CD4-positive, alpha-beta T cell (primary cell): ENCODE results near the gene CABP2. TPM values are rescaled to one million over a fixed set of nuclear protein-coding genes. Genes with fewer than 3 reads are reported as not detected.

Experiments used
- ATAC-seq: fragments of 200-7000 bp; cut with Tn5 transposase; one replicate; pipeline ENCODE4 v1.10.0; 2022; ENCODE audit warnings: mild to moderate bottlenecking; ENCODE audit not compliant: poor library complexity
- CTCF ChIA-PET: fragments of 350-600 bp; sonication (Branson Sonifier 250); formaldehyde crosslinking; loops from one replicate; lab custom pipeline; 2021; ENCODE audit warnings: antibody characterized with exemption, inconsistent platforms; lab: Charles Lee
- POLR2A ChIA-PET: fragments of 350-600 bp; sonication (Branson Sonifier 250); formaldehyde crosslinking; loops from one replicate; lab custom pipeline; 2021; ENCODE audit warnings: antibody characterized with exemption, inconsistent platforms; lab: Charles Lee
- DNase-seq, 14 experiments: peaks; one replicate each; pipeline ENCODE4 v3.0.0-alpha.2; 2013 to 2020; ENCODE audit warnings: mixed read lengths in 2 of 14
- H3K27ac ChIP-seq, 2 donors: one replicate each; pipeline versions ENCODE4 v1.5.1 to v1.7.0; 2013; ENCODE audit warnings: low read length in 2 of 2, low read depth in 1 of 2, mild to moderate bottlenecking in 1 of 2
- H3K27me3 ChIP-seq, 2 experiments: 1 replicate in 1 of 2; 2 replicates in 1 of 2; pipeline versions ENCODE4 v1.6.1 to v1.7.0; 2013; ENCODE audit warnings: low read length in 2 of 2, control low read depth in 1 of 2, mild to moderate bottlenecking in 1 of 2, moderate library complexity in 1 of 2; ENCODE audit not compliant: insufficient read depth in 2 of 2, control insufficient read depth in 1 of 2
- H3K36me3 ChIP-seq: one replicate; pipeline ENCODE4 v1.6.1; 2013; ENCODE audit warnings: low read length, control low read depth; ENCODE audit not compliant: insufficient read depth
- H3K4me1 ChIP-seq: one replicate; pipeline ENCODE4 v1.6.1; 2013; ENCODE audit warnings: low read length, control low read depth; ENCODE audit not compliant: insufficient read depth
- H3K4me3 ChIP-seq: one replicate; pipeline ENCODE4 v1.5.1; 2013; ENCODE audit warnings: mild to moderate bottlenecking, low read length, moderate library complexity
- H3K9me3 ChIP-seq, 2 experiments: 1 replicate in 1 of 2; 2 replicates in 1 of 2; pipeline versions ENCODE4 v1.6.1 to v1.7.0; 2013; ENCODE audit warnings: low read length in 2 of 2, mild to moderate bottlenecking in 2 of 2, control low read depth in 1 of 2, moderate library complexity in 1 of 2; ENCODE audit not compliant: control insufficient read depth in 1 of 2, insufficient read depth in 1 of 2
- H3K27ac Mint-ChIP-seq: one replicate; pipeline ENCODE4 v1.8.0; 2020; ENCODE audit warnings: mixed read lengths
- H3K27me3 Mint-ChIP-seq: one replicate; pipeline ENCODE4 v1.8.0; 2021; ENCODE audit warnings: mixed read lengths
- H3K36me3 Mint-ChIP-seq: one replicate; pipeline ENCODE4 v1.8.0; 2021; ENCODE audit warnings: low read depth, mixed read lengths
- H3K4me1 Mint-ChIP-seq: one replicate; pipeline ENCODE4 v1.8.0; 2021; ENCODE audit warnings: low read depth, mixed read lengths
- H3K4me3 Mint-ChIP-seq: one replicate; pipeline ENCODE4 v1.8.0; 2020; ENCODE audit warnings: mild to moderate bottlenecking, mixed read lengths
- H3K9me3 Mint-ChIP-seq: one replicate; pipeline ENCODE4 v1.8.0; 2020; ENCODE audit warnings: mixed read lengths
- intact Hi-C, 2 experiments: fragments of 100-400 bp; cut with DNase I in 1 of 2; cut with micrococcal nuclease in 1 of 2; formaldehyde crosslinking; loops; one replicate each; pipeline versions ENCODE4 v1.15.1 to v1.9.0; 2023 to 2025; cut with DNase I, micrococcal nuclease
- total RNA-seq, 174 experiments: library from RNA in 2 of 174; stranded (reverse) in 2 of 174; gene quantifications; one replicate each; pipeline ENCODE4 v1.2.3 and lab custom pipeline; 2021 to 2026
- TF ChIP-seq, protein P1 (sequence below): fragments of 200-600 bp; IDR thresholded peaks from one replicate; pipeline ENCODE4 v1.8.0; 2022; ENCODE audit warnings: antibody characterized with exemption, mild to moderate bottlenecking

The CABP2 gene
- total RNA-seq, 2 experiments from 2014 or later, result not detected

- intact Hi-C loops, result loop anchor here in 1 of 2 experiments (10.0 kb wide), 1 partner anchor 256 kb away; no protein-coding TSS in a partner anchor
- POLR2A ChIA-PET, result no interaction called here
Measured at GRCh38 chr11:67500484-67500821, 22.8 kb downstream of the CABP2 start.

DNA sequence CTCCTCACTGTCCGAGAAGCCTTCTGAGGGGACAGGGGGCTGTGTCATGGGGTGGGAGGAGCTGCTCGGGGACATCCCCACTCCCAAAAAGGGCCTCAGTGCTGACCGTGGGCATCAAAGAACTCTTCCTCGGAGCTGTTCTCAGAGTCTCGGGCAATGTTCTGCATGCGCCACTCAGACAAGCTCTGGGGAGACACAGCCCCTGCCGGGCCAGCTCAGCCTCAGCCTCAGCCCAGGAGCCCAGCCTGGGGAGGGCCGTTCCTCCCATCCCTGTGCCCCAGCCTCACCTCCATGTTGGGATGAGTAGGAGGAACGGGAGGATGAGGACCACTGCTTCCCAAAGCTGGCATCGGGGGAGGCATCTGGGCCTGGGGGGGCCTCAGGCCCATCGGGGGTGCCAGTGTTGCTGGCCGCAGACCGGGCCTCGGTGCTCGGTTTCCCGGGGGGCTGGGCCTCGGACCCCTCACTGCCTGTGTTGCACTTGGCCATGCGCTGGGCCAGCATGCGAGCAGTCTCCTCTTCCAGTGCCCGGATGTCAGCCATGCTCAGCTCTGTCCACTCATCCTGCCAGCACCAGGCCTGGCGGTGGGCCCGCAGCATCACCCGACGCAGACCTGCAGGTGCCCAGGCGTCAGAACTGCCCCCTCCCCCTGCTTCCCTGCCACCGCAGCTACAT lies 23.3 kb downstream of the CABP2 start:
- H3K4me3 Mint-ChIP-seq, result no peak overlapping the region
- no peaks in the 10 kb centered on the region for H3K9me3 Mint-ChIP-seq
- ChIA-PET POLR2A (no interaction called here), CTCF (no interaction called here)
- TF ChIP-seq, protein P1, sequence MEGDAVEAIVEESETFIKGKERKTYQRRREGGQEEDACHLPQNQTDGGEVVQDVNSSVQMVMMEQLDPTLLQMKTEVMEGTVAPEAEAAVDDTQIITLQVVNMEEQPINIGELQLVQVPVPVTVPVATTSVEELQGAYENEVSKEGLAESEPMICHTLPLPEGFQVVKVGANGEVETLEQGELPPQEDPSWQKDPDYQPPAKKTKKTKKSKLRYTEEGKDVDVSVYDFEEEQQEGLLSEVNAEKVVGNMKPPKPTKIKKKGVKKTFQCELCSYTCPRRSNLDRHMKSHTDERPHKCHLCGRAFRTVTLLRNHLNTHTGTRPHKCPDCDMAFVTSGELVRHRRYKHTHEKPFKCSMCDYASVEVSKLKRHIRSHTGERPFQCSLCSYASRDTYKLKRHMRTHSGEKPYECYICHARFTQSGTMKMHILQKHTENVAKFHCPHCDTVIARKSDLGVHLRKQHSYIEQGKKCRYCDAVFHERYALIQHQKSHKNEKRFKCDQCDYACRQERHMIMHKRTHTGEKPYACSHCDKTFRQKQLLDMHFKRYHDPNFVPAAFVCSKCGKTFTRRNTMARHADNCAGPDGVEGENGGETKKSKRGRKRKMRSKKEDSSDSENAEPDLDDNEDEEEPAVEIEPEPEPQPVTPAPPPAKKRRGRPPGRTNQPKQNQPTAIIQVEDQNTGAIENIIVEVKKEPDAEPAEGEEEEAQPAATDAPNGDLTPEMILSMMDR, result no peak
- H3K27me3 Mint-ChIP-seq, result no peaks in the 10 kb centered on the region
- no peaks in the 10 kb centered on the region for H3K9me3 ChIP-seq
- peaks cover 26% of the 10 kb centered on the region for H3K4me1 Mint-ChIP-seq
- intact Hi-C loops, result loop anchor here in 1 of 2 experiments (10.0 kb wide), 1 partner anchor 255 kb away; no protein-coding TSS in a partner anchor
- H3K27me3 ChIP-seq, result no peaks in the 10 kb centered on the region
- ATAC-seq (no peak), DNase-seq (peak in 1 of 14 experiments; percentile 21)
- peaks cover 29% of the 10 kb centered on the region for H3K4me1 ChIP-seq
- no peak overlapping the region for H3K27ac Mint-ChIP-seq
- H3K36me3 Mint-ChIP-seq, result peaks cover 49% of the 10 kb centered on the region
- peaks cover 75% of the 10 kb centered on the region for H3K36me3 ChIP-seq
- H3K4me3 ChIP-seq, result no peak overlapping the region
- H3K27ac ChIP-seq, result no peak overlapping the region

More at GRCh38 chr11:67500484-67500821, 22.8 kb downstream of the CABP2 start:
- Histone ChIP-seq H3K27ac (no peak overlapping the region), H3K27me3 (no peaks in the 10 kb centered on the region), H3K36me3 (peaks cover 70% of the 10 kb centered on the region), H3K4me1 (peaks cover 31% of the 10 kb centered on the region), H3K9me3 (no peaks in the 10 kb centered on the region), H3K4me3 (no peak overlapping the region)
- Mint-ChIP-seq H3K9me3 (no peaks in the 10 kb centered on the region), H3K36me3 (peaks cover 47% of the 10 kb centered on the region), H3K27me3 (no peaks in the 10 kb centered on the region), H3K4me3 (no peak overlapping the region), H3K27ac (peak overlapping the region; percentile 20), H3K4me1 (peaks cover 28% of the 10 kb centered on the region)
- DNase-seq (no peak), ATAC-seq (no peak)
- CTCF ChIA-PET, result no interaction called here
- TF ChIP-seq, protein P1, result no peak

DNA sequence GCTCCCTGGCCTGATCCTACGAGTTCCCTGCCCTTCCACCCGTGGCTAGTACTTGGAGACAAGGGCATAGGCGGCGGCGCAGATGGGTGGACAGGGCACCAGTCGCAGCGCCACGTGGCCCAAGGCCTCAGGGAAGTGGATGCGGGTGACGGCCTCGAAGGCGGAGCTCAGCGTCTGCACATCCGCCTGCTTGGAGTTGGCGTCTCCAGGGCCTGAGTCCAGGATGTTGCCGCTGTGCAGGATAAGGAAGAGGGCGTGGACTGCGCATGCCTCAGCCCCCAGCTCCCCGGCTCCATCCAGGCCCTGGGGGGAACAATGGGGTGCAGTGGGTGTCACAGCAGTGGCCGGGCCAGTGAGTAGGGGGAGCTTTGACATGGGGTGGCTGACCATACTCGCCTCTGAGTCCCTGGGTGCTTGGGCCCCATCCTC lies 24.7 kb downstream of the CABP2 start:
- Histone ChIP-seq H3K4me1 (peaks cover 24% of the 10 kb centered on the region), H3K36me3 (peaks cover 86% of the 10 kb centered on the region), H3K27ac (no peak overlapping the region), H3K4me3 (no peak overlapping the region), H3K27me3 (no peaks in the 10 kb centered on the region), H3K9me3 (no peaks in the 10 kb centered on the region)
- no peak overlapping the region for H3K4me3 Mint-ChIP-seq
- H3K27ac Mint-ChIP-seq, result no peak overlapping the region
- DNase-seq (peak in 1 of 14 experiments; percentile 21), ATAC-seq (no peak)
- H3K36me3 Mint-ChIP-seq, result peaks cover 49% of the 10 kb centered on the region
- CTCF ChIA-PET, result no interaction called here
- H3K9me3 Mint-ChIP-seq, result no peaks in the 10 kb centered on the region
- POLR2A ChIA-PET, result interaction anchor here (0.6 to 0.7 kb wide), 3 partner anchors 12 to 24 kb away, joined by 3 read pairs; no protein-coding TSS in a partner anchor
- TF ChIP-seq, protein P1, result no peak
- intact Hi-C loops, result no loop called here
- peaks cover 21% of the 10 kb centered on the region for H3K4me1 Mint-ChIP-seq
- no peaks in the 10 kb centered on the region for H3K27me3 Mint-ChIP-seq
